ENCODE measurements around the gene NANS.
"Not testable (repeated sequence)": the region's sequence is repeated elsewhere in the genome, so short reads cannot be mapped to it uniquely, and the experiment has no call there.

Gene NANS

DNA sequence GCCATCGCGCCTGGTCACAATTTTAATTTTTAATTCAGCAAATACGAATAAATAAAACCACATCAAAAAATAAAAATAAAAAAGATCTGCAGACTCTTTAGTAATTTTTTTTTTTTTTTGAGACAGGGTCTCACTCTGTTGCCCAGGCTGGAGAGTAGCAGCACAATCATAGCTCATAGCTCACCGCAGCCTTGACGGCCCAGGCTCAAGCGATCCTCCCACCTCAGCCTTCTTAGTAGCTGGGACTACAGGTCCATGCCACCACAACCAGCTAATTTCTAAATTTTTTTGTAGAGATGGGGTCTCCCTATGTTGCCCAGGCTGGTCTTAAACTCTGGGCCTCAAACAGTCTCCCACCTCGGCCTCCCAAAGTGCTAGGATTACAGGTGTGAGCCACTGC lies 14.2 kb downstream of the NANS start:
- Histone ChIP-seq H3K27me3 (ENCODE audit: control insufficient read depth in 5 of 5, insufficient read depth in 4 of 5, low read length in 5 of 5) (no peaks in the 10 kb centered on the region), H3K9me3 (ENCODE audit: control insufficient read depth in 5 of 5, low read length in 5 of 5) (no peaks in the 10 kb centered on the region), H3K36me3 (ENCODE audit: control insufficient read depth in 5 of 5, insufficient read depth in 5 of 5, low read length in 5 of 5) (peaks cover 0 to 9% (median 6%) of the 10 kb centered on the region in 5 donors), H3K27ac (ENCODE audit: low read depth, low read length) (no peak overlapping the region), H3K4me3 (ENCODE audit: low read depth in 1 of 5, low read length in 5 of 5) (no peak overlapping the region), H3K4me1 (ENCODE audit: control insufficient read depth in 5 of 5, insufficient read depth in 5 of 5, low read length in 5 of 5) (peaks cover 2 to 15% (median 14%) of the 10 kb centered on the region in 5 donors), H3K9ac (ENCODE audit: low read length in 5 of 5) (no peak overlapping the region)

- Histone ChIP-seq H3K27me3 (ENCODE audit: control insufficient read depth in 5 of 5, insufficient read depth in 4 of 5, low read length in 5 of 5) (no peaks in the 10 kb centered on the region), H3K36me3 (ENCODE audit: control insufficient read depth in 5 of 5, insufficient read depth in 5 of 5, low read length in 5 of 5) (peaks cover 0 to 3% (median 2%) of the 10 kb centered on the region in 5 donors), H3K9me3 (ENCODE audit: control insufficient read depth in 5 of 5, low read length in 5 of 5) (no peaks in the 10 kb centered on the region), H3K9ac (ENCODE audit: low read length in 5 of 5) (no peak overlapping the region), H3K4me3 (ENCODE audit: low read depth in 1 of 5, low read length in 5 of 5) (no peak overlapping the region), H3K27ac (ENCODE audit: low read depth, low read length) (no peak overlapping the region), H3K4me1 (ENCODE audit: control insufficient read depth in 5 of 5, insufficient read depth in 5 of 5, low read length in 5 of 5) (peaks cover 2 to 15% (median 14%) of the 10 kb centered on the region in 5 donors)
Observed at GRCh38 chr9:98071737-98072136, 15.2 kb downstream of the NANS start.

DNA sequence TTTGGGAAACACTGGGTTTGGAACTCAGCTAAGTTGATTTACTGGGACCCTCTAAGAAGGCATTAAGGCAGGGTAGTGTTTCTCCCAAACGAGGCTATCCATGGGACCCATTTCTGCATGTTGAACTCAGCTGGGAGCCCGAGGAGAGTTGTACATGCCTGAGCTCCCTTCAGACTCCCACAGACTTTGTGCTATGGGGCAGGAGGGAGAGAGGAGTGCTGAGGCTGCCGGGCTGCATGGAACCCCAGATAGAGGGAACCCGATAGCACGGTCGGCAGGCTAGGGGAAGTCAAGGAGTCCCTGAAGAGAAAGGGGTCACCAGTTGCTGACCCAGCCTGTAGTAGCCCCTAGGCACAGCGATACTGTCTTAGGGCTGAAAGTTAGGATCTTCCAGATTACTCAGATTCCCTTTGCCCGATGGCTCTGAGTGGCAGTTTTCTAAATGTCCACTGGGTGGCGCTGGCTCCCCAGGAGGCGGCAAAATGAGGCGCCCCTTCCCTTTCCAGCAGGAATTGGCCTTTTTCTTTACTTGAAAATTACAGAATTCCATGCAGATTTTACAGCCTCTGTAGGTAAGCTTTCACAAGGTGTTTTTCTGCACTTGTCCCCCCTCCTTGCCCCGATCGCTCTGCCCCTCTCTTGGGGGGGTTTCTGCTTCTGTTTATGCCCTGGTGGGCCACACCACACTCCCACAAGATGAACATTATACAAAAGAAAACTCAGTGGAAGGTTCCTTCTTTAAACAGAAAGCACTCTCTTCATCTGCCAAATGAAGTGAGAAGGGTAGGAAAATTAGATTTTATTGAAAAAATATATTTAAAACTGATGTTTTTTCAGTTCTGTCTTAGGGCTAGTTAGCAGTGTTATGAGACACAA lies 17.8 kb downstream of the NANS start:
- Histone ChIP-seq H3K9me3 (ENCODE audit: control insufficient read depth in 5 of 5, low read length in 5 of 5) (no peaks in the 10 kb centered on the region), H3K4me1 (ENCODE audit: control insufficient read depth in 5 of 5, insufficient read depth in 5 of 5, low read length in 5 of 5) (peaks cover 2 to 15% (median 14%) of the 10 kb centered on the region in 5 donors), H3K27ac (ENCODE audit: low read depth, low read length) (no peak overlapping the region), H3K36me3 (ENCODE audit: control insufficient read depth in 5 of 5, insufficient read depth in 5 of 5, low read length in 5 of 5) (peaks cover 0 to 14% (median 11%) of the 10 kb centered on the region in 5 donors), H3K4me3 (ENCODE audit: low read depth in 1 of 5, low read length in 5 of 5) (no peak overlapping the region), H3K9ac (ENCODE audit: low read length in 5 of 5) (no peak overlapping the region), H3K27me3 (ENCODE audit: control insufficient read depth in 5 of 5, insufficient read depth in 4 of 5, low read length in 5 of 5) (no peaks in the 10 kb centered on the region)

DNA sequence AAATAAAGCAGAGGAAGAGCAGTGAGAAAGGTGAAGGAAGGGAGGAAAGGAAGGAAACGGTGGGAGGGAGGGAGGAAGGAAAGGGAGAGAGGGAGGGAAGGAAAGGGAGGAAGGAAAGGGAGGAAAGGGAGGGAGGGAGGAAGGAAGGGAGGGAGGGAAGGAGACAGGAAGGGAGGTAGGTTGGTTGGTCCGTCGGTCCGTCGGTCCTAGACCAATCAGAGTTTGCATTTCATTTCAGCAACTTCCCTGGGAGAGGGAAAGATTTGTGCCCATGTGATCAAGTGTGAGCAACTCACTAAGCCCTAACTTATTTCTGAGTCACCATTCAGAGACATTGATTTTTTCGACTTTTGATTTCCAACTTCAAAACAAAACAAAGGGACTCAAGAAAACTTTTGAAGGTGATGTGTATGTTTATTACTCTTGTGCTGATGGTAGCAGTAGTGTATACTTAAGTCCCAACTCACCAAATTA lies 18.8 kb downstream of the NANS start:
- Histone ChIP-seq H3K4me1 (ENCODE audit: control insufficient read depth in 5 of 5, insufficient read depth in 5 of 5, low read length in 5 of 5) (peaks cover 2 to 15% (median 14%) of the 10 kb centered on the region in 5 donors), H3K9ac (ENCODE audit: low read length in 5 of 5) (no peak overlapping the region), H3K4me3 (ENCODE audit: low read depth in 1 of 5, low read length in 5 of 5) (no peak overlapping the region), H3K9me3 (ENCODE audit: control insufficient read depth in 5 of 5, low read length in 5 of 5) (no peaks in the 10 kb centered on the region), H3K36me3 (ENCODE audit: control insufficient read depth in 5 of 5, insufficient read depth in 5 of 5, low read length in 5 of 5) (peaks cover 0 to 22% (median 14%) of the 10 kb centered on the region in 5 donors), H3K27ac (ENCODE audit: low read depth, low read length) (peak overlapping the region; percentile 25), H3K27me3 (ENCODE audit: control insufficient read depth in 5 of 5, insufficient read depth in 4 of 5, low read length in 5 of 5) (no peaks in the 10 kb centered on the region)

DNA sequence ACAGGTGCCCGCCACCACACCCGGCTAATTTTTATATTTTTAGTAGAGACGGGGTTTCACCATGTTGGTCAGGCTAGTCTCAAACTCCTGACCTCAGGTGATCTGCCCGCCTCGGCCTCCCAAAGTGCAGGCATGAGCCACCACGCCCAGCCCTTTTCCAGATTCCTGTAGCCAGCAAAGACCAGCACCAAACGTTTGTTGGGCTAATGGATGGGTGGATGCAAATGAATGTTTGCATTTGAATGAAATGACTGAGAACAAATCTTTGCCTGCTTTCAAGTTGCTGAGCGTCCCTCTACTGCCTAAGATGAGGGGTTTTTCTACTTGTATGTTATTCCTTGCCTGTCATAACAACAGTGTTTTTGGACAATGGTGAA lies 20.0 kb downstream of the NANS start:
- Histone ChIP-seq H3K4me1 (ENCODE audit: control insufficient read depth in 5 of 5, insufficient read depth in 5 of 5, low read length in 5 of 5) (peaks cover 2 to 22% (median 14%) of the 10 kb centered on the region in 5 donors), H3K36me3 (ENCODE audit: control insufficient read depth in 5 of 5, insufficient read depth in 5 of 5, low read length in 5 of 5) (peaks cover 0 to 33% (median 23%) of the 10 kb centered on the region in 5 donors)
- not testable (repeated sequence) for H3K27me3 ChIP-seq (ENCODE audit: control insufficient read depth in 5 of 5, insufficient read depth in 4 of 5, low read length in 5 of 5); H3K27ac ChIP-seq (ENCODE audit: low read depth, low read length); H3K4me3 ChIP-seq (ENCODE audit: low read depth in 1 of 5, low read length in 5 of 5); H3K9ac ChIP-seq (ENCODE audit: low read length in 5 of 5); H3K9me3 ChIP-seq (ENCODE audit: control insufficient read depth in 5 of 5, low read length in 5 of 5)

GRCh38 chr9:98078895-98079294 lies 22.4 kb downstream of the NANS start:
- H3K27ac ChIP-seq (ENCODE audit: low read depth, low read length) = no peak overlapping the region
- H3K9me3 ChIP-seq (ENCODE audit: control insufficient read depth in 5 of 5, low read length in 5 of 5) = no peaks in the 10 kb centered on the region
- H3K4me1 ChIP-seq (ENCODE audit: control insufficient read depth in 5 of 5, insufficient read depth in 5 of 5, low read length in 5 of 5) = peaks cover 7 to 33% (median 26%) of the 10 kb centered on the region in 5 donors
- H3K36me3 ChIP-seq (ENCODE audit: control insufficient read depth in 5 of 5, insufficient read depth in 5 of 5, low read length in 5 of 5) = peaks cover 0 to 52% (median 36%) of the 10 kb centered on the region in 5 donors
- H3K4me3 ChIP-seq (ENCODE audit: low read depth in 1 of 5, low read length in 5 of 5) = no peak overlapping the region
- no peaks in the 10 kb centered on the region for H3K27me3 ChIP-seq (ENCODE audit: control insufficient read depth in 5 of 5, insufficient read depth in 4 of 5, low read length in 5 of 5)
- no peak overlapping the region for H3K9ac ChIP-seq (ENCODE audit: low read length in 5 of 5)

DNA sequence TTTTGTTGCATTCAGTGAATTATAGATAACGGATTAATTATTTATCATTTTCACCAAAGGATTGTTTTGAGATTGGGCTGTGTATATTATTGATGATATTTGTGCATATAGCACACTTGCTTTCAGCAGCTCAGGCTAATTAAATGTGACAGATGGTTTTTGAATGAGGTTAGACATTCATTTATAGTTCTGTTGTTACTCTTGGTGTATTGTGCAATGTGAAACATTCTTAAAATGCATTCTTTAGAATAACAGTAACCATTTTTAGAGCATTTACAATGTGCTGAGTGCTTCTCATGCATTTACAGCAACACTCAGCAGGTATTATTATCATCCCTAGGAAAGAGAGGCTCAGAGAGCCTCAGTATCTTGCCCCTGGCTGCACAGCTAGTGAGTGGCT lies 23.8 kb downstream of the NANS start:
- no peak overlapping the region for H3K27ac ChIP-seq (ENCODE audit: low read depth, low read length)
- no peaks in the 10 kb centered on the region for H3K27me3 ChIP-seq (ENCODE audit: control insufficient read depth in 5 of 5, insufficient read depth in 4 of 5, low read length in 5 of 5)
- peaks cover 5 to 19% (median 13%) of the 10 kb centered on the region in 5 donors for H3K4me1 ChIP-seq (ENCODE audit: control insufficient read depth in 5 of 5, insufficient read depth in 5 of 5, low read length in 5 of 5)
- H3K9me3 ChIP-seq (ENCODE audit: control insufficient read depth in 5 of 5, low read length in 5 of 5) = no peaks in the 10 kb centered on the region
- no peak overlapping the region for H3K4me3 ChIP-seq (ENCODE audit: low read depth in 1 of 5, low read length in 5 of 5)
- peaks cover 0 to 52% (median 38%) of the 10 kb centered on the region in 5 donors for H3K36me3 ChIP-seq (ENCODE audit: control insufficient read depth in 5 of 5, insufficient read depth in 5 of 5, low read length in 5 of 5)
- H3K9ac ChIP-seq (ENCODE audit: low read length in 5 of 5) = no peak overlapping the region

GRCh38 chr9:98080780-98081179 lies 24.2 kb downstream of the NANS start:
- Histone ChIP-seq H3K27me3 (ENCODE audit: control insufficient read depth in 5 of 5, insufficient read depth in 4 of 5, low read length in 5 of 5) (no peaks in the 10 kb centered on the region), H3K36me3 (ENCODE audit: control insufficient read depth in 5 of 5, insufficient read depth in 5 of 5, low read length in 5 of 5) (peaks cover 0 to 52% (median 38%) of the 10 kb centered on the region in 5 donors), H3K4me1 (ENCODE audit: control insufficient read depth in 5 of 5, insufficient read depth in 5 of 5, low read length in 5 of 5) (peaks cover 5 to 18% (median 12%) of the 10 kb centered on the region in 5 donors), H3K9ac (ENCODE audit: low read length in 5 of 5) (no peak overlapping the region), H3K9me3 (ENCODE audit: control insufficient read depth in 5 of 5, low read length in 5 of 5) (no peaks in the 10 kb centered on the region), H3K27ac (ENCODE audit: low read depth, low read length) (no peak overlapping the region), H3K4me3 (ENCODE audit: low read depth in 1 of 5, low read length in 5 of 5) (no peak overlapping the region)

GRCh38 chr9:98081477-98082219 lies 25.1 kb downstream of the NANS start:
- Histone ChIP-seq H3K27ac (ENCODE audit: low read depth, low read length) (no peak overlapping the region), H3K4me1 (ENCODE audit: control insufficient read depth in 5 of 5, insufficient read depth in 5 of 5, low read length in 5 of 5) (peaks cover 5 to 18% (median 12%) of the 10 kb centered on the region in 5 donors), H3K4me3 (ENCODE audit: low read depth in 1 of 5, low read length in 5 of 5) (no peak overlapping the region), H3K36me3 (ENCODE audit: control insufficient read depth in 5 of 5, insufficient read depth in 5 of 5, low read length in 5 of 5) (peaks cover 0 to 56% (median 38%) of the 10 kb centered on the region in 5 donors), H3K27me3 (ENCODE audit: control insufficient read depth in 5 of 5, insufficient read depth in 4 of 5, low read length in 5 of 5) (no peaks in the 10 kb centered on the region), H3K9ac (ENCODE audit: low read length in 5 of 5) (no peak overlapping the region), H3K9me3 (ENCODE audit: control insufficient read depth in 5 of 5, low read length in 5 of 5) (no peaks in the 10 kb centered on the region)

- H3K27ac ChIP-seq (ENCODE audit: low read depth, low read length) = peak overlapping the region; percentile 18
- peaks cover 5 to 28% (median 17%) of the 10 kb centered on the region in 5 donors for H3K4me1 ChIP-seq (ENCODE audit: control insufficient read depth in 5 of 5, insufficient read depth in 5 of 5, low read length in 5 of 5)
- H3K27me3 ChIP-seq (ENCODE audit: control insufficient read depth in 5 of 5, insufficient read depth in 4 of 5, low read length in 5 of 5) = no peaks in the 10 kb centered on the region
- H3K9ac ChIP-seq (ENCODE audit: low read length in 5 of 5) = no peak overlapping the region
- H3K4me3 ChIP-seq (ENCODE audit: low read depth in 1 of 5, low read length in 5 of 5) = no peak overlapping the region
- H3K36me3 ChIP-seq (ENCODE audit: control insufficient read depth in 5 of 5, insufficient read depth in 5 of 5, low read length in 5 of 5) = peaks cover 0 to 48% (median 32%) of the 10 kb centered on the region in 5 donors
- no peaks in the 10 kb centered on the region for H3K9me3 ChIP-seq (ENCODE audit: control insufficient read depth in 5 of 5, low read length in 5 of 5)
Observed at GRCh38 chr9:98083061-98083501, 26.5 kb downstream of the NANS start.

All from subcutaneous abdominal adipose tissue (tissue), 5 donors.